ENCODE results near the gene MFAP2.

MFAP2 gene, protein sequence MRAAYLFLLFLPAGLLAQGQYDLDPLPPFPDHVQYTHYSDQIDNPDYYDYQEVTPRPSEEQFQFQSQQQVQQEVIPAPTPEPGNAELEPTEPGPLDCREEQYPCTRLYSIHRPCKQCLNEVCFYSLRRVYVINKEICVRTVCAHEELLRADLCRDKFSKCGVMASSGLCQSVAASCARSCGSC

GRCh38 chr1:16980473-16981268, at the start of gene MFAP2:
TSS of gene MFAP2 (minus strand) at chr1:16980620. CDS start at chr1:16978273, 2,347 bp downstream.
- peak in 1 of 2 donors; percentile 13 for DNase-seq

DNA sequence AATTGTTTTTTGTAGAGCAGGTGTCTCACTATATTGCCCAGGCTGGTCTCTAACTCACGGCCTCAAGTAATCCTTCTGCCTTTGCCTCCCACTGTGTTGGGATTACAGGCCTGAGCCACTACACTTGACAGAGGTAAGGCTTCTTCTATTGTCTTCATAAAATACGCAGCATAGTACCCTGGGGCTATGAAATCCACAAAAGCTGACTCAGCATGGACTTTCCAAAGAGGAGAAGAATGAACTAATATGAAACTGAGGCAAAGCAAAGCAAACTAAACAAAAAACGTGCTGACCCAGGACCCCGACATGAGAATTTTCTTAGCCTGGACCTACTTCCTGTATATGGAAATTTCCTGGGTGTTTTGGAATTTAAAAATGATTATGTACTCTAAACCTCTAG, 49.8 kb upstream of the MFAP2 start:
- DNase-seq = no peak

DNA sequence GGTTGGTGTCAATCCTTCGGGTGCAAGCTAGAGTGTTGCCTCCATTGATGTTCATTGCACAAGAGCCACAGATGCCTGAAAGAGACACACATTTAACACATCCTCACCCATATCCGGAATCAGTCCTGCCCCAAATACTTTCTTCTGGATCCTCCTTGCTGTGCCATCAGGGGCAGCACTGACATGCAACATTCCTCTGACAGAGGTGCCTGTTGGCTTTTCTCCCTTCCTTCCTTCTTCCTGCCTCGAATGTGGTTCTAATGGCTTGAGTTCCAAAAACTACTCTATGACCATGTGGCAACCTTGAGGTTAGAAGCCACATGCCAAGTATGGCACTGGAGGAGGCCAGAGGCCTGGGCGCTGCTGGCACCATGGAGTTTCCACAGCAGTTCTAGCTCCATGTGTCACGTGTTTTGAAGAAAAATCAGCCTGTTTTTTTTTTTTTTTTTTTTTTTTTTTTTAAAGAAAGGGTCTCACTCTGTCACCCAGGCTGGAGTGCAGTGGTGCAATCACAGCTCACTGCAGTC, 48.3 kb upstream of the MFAP2 start:
- DNase-seq = no peak

DNA sequence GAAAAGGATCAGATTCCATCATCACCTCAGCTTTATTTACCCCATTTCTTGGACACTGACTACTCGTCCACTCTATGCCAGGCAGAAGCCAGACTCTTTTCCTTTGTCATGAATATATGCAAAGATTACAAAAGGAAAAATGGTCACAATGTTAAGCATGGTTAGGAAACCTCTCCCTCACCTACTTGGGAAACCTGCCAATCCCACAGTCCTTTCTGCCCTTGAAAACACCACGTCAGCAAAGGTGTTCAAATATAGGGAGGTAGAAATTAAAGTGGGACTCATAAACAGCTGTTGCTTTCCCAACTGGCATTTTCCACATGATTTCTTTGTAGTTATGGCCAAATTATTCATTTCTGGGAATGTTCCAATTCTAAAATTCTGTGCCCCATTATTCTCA, 47.5 kb upstream of the MFAP2 start:
- DNase-seq = no peak

- no peak for DNase-seq
Measured at GRCh38 chr1:17027403-17027802, 47.0 kb upstream of the MFAP2 start.

GRCh38 chr1:17024721-17025120, 44.3 kb upstream of the MFAP2 start:
- no peak for DNase-seq

DNA sequence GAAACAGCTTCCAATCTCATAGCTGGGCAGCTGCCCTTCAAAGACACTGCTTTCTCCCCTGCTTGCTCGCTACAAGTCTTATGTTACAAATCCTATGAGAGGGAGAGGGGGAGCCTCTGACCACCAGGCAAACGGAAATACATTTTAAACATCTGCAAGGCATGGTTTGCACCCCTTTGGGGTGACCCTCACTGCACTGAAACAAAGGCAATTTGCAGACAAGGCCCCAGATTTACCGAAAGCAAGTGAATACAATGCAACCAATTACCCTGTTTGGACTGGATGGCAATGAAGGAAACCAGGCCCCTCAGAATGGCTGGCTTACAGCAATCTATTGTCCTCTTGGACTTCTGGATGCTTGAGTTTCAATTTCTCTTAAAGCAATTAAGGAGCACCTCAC, 43.2 kb upstream of the MFAP2 start:
- DNase-seq = no peak

- DNase-seq = no peak
Measured at GRCh38 chr1:17023102-17023501, 42.7 kb upstream of the MFAP2 start.

- DNase-seq = no peak
Measured at GRCh38 chr1:17021896-17022295, 41.5 kb upstream of the MFAP2 start.

GRCh38 chr1:17020502-17020901, 40.1 kb upstream of the MFAP2 start:
- DNase-seq = no peak

DNA sequence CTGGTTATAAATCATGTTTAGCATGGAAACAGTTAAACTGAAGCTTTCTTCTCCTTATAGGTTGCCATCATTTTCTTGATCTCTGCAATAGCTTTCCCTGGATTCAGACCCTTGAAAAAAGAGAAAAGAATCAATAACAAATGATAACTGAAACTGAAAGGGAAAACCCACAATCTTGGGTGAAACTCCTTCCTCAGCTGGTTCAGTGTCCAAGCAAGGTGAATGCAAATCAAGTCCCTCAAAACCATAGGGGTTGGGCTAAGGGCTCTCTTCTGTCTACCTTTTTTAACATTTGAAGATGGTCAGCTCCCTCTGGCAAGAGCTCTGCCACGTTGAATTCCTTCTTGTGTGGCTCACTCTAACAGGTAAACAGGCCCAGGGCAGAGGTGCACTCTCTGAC, 38.4 kb upstream of the MFAP2 start:
- DNase-seq = no peak

GRCh38 chr1:17017435-17017834, 37.0 kb upstream of the MFAP2 start:
- no peak for DNase-seq

- no peak for DNase-seq
Measured at GRCh38 chr1:17016317-17016661, 35.9 kb upstream of the MFAP2 start.

DNA sequence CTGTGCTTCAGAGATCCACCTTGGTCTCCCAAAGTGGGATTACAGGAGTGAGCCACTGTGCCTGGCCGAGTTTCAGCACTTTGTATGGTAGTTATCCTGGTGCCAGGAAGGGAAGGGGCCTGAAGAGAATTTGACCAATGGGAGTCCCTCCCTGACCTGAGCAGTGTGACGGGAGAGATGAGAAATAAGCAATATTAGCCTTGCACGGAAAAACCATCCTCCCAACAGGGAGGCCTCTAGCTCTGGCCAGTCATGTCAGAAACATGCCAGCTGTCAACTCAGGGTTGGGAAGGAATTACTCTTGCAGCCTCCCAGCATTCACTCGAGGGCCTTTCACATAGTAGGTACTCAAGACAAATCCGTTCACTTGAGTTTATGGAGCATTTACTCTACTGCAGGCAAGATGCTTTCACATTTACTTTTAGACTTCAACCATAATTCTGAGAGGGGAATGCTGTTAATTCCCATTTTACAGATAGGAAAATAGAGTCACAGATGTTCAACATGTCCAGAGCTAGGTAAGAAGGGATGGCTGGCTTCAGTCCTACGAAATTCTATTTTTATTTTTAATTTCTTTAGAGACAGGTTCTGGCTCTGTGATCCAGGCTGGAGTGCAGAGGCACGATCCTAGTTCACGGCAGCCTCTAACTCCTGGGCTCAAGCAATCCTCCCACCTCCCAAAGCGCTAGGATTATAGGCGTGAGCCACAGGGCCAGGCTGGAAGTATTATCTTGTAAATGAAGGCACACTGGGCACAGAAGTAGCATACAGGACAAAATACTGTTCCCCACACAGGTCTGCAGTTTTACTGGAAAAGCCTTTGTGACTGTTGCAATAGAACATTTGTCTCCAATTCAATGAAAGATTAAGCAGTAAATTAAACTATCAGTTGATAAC, 34.5 kb upstream of the MFAP2 start:
- DNase-seq = no peak

- no peak for DNase-seq
Measured at GRCh38 chr1:17013491-17014320, 33.3 kb upstream of the MFAP2 start.

DNA sequence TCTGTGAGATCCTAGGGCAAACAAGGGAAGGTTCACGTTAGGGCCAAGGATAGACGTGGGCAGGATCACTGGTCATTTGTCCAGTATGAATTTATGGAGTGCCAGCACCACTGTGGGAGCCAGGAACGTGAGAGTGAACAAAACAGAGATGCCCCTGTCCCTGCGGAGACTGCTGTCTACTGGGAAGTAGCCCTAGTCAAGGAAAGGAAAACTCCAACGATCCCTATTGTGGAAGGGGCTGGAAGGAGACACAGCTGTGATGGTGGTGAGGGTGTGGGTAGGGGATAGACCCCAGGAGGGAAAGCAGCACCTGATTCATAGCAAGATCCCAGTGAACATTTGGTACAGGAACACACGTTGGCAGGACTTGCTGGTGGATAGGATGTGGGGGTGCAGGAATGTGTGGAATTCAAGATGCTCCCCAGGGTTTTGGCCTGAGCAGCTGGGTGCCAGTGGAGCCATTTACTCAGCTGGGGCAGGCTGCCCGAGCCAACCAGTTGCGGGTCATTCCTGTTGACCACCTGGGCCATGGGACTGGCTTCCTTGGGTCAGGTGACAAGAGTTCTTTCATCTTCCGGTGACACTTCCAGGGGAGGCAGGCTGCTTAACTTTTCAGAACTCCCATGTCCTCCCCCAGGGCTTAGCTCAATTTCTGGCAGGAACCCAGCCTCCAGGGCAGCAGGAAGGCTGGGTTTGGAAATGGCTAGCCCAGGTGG, 32.5 kb upstream of the MFAP2 start:
- no peak for DNase-seq

DNA sequence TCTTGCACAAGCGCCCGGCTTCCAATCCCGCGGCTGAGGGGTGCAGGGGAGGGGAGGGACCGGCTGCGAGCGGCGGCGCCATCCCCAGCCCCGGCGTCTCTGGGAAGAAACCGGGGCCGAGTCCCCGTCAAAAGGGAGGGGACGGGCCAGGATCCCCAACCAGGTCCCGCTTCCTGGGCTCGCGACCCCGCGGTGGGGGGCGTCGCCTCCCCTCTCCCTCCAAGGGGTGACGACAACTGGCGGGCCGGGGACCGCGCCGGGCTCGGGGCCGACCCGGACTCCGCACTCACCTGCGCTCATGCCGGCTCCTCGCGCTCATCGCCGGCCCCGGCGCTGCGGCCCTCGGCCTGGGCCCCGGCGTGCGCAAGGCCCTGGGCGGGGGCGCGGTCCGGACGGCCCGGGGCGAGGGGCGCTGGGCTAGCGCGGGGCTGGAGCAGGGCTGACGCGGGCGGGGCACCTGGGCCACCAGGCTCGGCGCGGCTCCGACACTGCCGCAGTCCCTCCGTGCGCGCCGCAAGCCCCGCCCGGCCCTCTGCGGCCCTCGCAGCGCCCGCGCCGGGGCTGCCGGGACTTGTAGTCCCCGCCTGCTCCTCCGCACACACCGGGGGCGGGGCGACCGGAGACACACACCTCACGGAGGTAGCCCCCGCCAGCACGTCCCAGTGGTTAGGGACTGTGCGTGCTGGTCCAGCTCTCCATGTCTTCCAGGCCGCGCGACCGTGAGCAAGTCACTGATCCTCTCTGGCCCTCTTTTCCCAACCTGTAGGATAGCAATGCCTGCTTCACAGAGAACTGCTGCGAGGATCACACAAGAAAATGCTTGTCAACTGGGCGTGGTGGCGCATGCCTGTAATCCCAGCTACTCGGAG, 31.3 kb upstream of the MFAP2 start, which contains the start of gene ATP13A2:
Gene ATP13A2 (minus strand): TSS at position 490 of the 869 bp plus-strand sequence. CDS start 190 bp downstream, at position 300.
- peak; percentile 84 to 87 for DNase-seq

GRCh38 chr1:17011092-17011438, 30.6 kb upstream of the MFAP2 start:
- no peak for DNase-seq

GRCh38 chr1:17009706-17010105, 29.3 kb upstream of the MFAP2 start:
- no peak for DNase-seq

GRCh38 chr1:17008208-17008855, 27.9 kb upstream of the MFAP2 start:
- DNase-seq = no peak

Measured in stimulated activated CD4-positive, alpha-beta T cell treated with anti-CD3 and anti-CD28 coated beads, Interleukin-2, amount 100 ng/mL, for 24 hours (primary cell).